Ovary (tissue), 3 donors: Measurements from ENCODE around the gene BCL3.

Experiments used
- CTCF ChIP-seq, 3 donors: fragments of 450-650 bp in 2 of 3; fragments of 200-600 bp in 1 of 3; IDR thresholded peaks; one replicate each; pipeline versions ENCODE4 v1.5.1 to v1.8.0; 2016 to 2022; ENCODE audit warnings: antibody characterized with exemption in 3 of 3, mild to moderate bottlenecking in 1 of 3
- EP300 ChIP-seq: sonication (generic); formaldehyde crosslinking; IDR thresholded peaks from one replicate; pipeline ENCODE4 v1.6.1; 2017; ENCODE audit warnings: antibody characterized with exemption
- donor health status: DM: no; HTN: no; CAD: no.

GRCh38 chr19:44738136-44738535 lies 10.4 kb upstream of the BCL3 start:
- TF ChIP-seq CTCF (IDR thresholded peaks at IDR 0.05) (no peak), EP300 (no peak)
